ENCODE data around the gene MEPCE.

DNA sequence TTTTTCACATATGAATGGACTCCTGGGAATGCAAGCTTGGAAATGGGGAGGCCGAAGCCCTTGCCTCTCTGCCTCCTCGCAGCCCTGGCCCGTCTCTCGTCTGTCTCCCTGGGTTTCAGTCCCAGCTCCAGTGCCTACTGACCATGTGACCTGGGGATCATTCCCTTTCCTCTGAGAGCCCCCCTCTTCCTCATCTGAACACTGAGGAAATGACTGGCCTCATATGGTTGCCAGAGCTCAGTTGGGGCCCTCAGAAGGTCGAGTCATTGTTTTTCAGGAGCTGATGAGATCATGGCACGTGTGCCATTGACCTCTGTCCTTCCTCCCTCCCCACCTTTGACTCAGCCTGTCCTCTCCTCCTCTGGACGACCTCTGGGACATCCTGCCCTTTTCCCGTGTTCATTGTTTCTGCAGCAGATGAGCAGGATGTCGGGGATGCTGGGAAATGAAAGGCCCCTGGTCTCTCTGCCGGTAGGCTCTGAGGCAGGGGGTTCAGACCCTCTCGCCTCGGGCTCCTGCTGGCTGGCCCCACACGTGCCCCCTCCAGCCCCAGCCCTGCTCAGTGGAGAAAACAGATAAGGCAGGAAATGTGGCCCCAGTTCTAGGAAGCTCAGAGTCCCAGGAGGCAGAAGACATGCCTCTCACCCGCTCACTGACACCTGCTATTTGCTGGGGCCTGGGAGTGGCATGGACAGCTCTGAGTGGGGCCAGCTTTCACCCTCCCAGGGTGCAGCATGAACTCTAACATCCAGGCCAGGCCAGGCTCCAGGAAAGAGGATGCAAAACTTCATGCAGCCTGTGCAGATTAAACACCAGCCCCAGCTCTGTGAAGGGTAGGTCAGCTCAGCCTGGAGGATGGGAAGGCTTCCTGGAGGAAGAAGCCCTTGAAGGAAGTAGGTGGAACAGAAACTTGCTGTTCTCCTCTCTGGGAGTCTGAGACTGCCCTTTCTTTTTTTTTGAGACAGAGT, 15.0 kb downstream of the MEPCE start:
- no peak for TF ChIP-seq POLR2A (IDR thresholded peaks at IDR 0.05)
- TF ChIP-seq, protein P1, sequence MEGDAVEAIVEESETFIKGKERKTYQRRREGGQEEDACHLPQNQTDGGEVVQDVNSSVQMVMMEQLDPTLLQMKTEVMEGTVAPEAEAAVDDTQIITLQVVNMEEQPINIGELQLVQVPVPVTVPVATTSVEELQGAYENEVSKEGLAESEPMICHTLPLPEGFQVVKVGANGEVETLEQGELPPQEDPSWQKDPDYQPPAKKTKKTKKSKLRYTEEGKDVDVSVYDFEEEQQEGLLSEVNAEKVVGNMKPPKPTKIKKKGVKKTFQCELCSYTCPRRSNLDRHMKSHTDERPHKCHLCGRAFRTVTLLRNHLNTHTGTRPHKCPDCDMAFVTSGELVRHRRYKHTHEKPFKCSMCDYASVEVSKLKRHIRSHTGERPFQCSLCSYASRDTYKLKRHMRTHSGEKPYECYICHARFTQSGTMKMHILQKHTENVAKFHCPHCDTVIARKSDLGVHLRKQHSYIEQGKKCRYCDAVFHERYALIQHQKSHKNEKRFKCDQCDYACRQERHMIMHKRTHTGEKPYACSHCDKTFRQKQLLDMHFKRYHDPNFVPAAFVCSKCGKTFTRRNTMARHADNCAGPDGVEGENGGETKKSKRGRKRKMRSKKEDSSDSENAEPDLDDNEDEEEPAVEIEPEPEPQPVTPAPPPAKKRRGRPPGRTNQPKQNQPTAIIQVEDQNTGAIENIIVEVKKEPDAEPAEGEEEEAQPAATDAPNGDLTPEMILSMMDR (IDR thresholded peaks at IDR 0.05) = no peak

Data from gastroesophageal sphincter (tissue), 3 donors.